ENCODE data around the gene KNOP1.

The KNOP1 gene

GRCh38 chr16:19664166-19664565 lies 53.9 kb downstream of the KNOP1 start:
- DNase-seq (ENCODE audit: insufficient read length, low spot score) (no peak), FAIRE-seq (no peak)
- TF ChIP-seq, protein P1, sequence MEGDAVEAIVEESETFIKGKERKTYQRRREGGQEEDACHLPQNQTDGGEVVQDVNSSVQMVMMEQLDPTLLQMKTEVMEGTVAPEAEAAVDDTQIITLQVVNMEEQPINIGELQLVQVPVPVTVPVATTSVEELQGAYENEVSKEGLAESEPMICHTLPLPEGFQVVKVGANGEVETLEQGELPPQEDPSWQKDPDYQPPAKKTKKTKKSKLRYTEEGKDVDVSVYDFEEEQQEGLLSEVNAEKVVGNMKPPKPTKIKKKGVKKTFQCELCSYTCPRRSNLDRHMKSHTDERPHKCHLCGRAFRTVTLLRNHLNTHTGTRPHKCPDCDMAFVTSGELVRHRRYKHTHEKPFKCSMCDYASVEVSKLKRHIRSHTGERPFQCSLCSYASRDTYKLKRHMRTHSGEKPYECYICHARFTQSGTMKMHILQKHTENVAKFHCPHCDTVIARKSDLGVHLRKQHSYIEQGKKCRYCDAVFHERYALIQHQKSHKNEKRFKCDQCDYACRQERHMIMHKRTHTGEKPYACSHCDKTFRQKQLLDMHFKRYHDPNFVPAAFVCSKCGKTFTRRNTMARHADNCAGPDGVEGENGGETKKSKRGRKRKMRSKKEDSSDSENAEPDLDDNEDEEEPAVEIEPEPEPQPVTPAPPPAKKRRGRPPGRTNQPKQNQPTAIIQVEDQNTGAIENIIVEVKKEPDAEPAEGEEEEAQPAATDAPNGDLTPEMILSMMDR (IDR thresholded peaks at IDR 0.05; ENCODE audit: insufficient read depth, missing control alignments), result no peak

DNA sequence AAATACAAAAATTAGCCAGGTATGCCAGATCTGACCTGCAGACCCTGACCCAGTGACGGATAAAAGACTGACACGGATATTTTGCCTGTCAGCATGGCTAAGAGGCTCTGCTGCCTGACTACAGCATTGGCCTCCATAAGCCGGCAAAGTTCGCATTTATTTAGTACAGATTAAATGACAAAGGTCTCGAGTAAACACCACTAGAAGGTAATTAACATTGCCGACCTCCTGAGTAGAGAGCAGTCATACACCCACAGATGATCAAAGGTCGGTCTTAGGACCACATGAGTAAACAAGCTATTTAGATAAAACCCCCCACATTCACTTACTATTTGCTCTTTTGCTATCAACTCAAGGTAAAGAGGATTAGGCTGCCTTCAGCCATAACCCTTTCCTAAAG lies 55.7 kb downstream of the KNOP1 start:
- TF ChIP-seq, protein P1 (IDR thresholded peaks at IDR 0.05; ENCODE audit: insufficient read depth, missing control alignments), result no peak
- FAIRE-seq, result no peak
- DNase-seq (ENCODE audit: insufficient read length, low spot score), result no peak

DNA sequence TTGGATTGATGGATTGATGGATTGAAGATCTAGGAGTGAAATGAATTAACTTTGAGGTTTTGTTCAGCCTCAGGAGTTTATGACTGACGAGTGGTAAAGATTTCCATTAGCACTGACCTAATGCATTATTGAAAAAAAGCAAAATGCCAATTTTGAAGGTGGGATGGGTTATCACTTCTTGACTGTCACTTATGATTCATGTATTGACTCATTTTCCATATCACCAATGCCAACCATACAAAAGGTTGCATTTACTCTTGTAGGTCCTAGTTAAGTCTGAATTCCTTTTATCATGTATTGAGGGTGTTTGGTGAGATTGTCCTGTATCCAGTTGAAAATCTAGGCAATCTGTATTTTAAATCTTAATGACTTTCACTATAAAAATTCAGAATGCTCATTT lies 57.6 kb downstream of the KNOP1 start:
- no peak for DNase-seq (ENCODE audit: insufficient read length, low spot score)
- FAIRE-seq, result no peak
- TF ChIP-seq, protein P1 (IDR thresholded peaks at IDR 0.05; ENCODE audit: insufficient read depth, missing control alignments), result no peak

- TF ChIP-seq, protein P1 (IDR thresholded peaks at IDR 0.05; ENCODE audit: insufficient read depth, missing control alignments), result peak; percentile 14
- DNase-seq (ENCODE audit: insufficient read length, low spot score) (no peak), FAIRE-seq (no peak)
Measured at GRCh38 chr16:19659554-19659953, 58.5 kb downstream of the KNOP1 start.

DNA sequence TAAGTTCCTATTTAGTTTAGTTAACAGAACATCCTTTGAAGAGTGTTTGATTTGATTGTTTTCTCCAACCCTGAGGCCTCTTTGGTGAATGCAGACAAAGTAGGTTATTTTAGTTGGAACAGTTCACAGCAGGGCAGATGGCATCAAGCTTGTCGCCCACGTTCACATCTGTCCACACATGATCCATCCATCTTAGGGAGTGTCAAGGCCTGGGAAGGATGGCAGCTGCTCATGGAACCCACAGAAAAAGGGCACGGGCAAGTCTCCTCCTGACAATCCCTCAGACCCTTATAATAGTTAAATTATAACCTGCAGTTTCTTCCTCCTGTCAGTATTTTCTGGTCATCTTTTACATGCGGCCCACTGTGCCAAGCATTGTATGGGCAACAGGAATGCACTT lies 60.2 kb downstream of the KNOP1 start:
- DNase-seq (ENCODE audit: insufficient read length, low spot score) (no peak), FAIRE-seq (no peak)
- TF ChIP-seq, protein P1 (IDR thresholded peaks at IDR 0.05; ENCODE audit: insufficient read depth, missing control alignments), result no peak

DNA sequence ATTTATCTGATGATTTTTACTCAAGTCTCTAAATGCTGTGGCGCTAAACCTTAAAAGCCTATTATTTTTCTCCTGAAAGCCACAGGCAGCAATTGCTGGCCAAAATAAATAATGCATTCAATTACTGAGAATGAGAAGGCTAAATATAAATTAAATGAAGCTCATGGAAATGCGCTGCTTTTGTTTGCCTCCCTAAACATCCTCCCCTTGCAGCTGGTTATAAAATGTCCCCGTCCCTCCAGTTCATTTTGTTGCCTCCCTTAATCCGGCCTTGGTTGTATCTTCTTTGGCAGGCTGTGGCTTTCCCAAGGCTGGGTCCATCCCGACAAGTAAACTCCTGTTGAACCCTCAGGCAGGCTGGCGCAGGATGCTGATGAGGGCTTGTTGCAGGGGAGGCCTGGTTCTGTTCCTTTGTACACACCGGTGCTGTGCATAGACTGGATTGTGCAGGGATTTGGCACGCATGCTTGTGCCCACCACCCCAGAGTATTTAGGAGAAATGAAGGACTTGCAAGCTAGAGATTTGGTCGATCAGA lies 62.7 kb downstream of the KNOP1 start:
- FAIRE-seq (no peak), DNase-seq (ENCODE audit: insufficient read length, low spot score) (no peak)
- TF ChIP-seq, protein P1 (IDR thresholded peaks at IDR 0.05; ENCODE audit: insufficient read depth, missing control alignments), result no peak

- TF ChIP-seq, protein P1 (IDR thresholded peaks at IDR 0.05; ENCODE audit: insufficient read depth, missing control alignments), result no peak
- FAIRE-seq, result no peak
- DNase-seq (ENCODE audit: insufficient read length, low spot score), result no peak
Measured at GRCh38 chr16:19654147-19654546, 63.9 kb downstream of the KNOP1 start.
